ENCODE data around the gene ANKRD28.
A peak's percentile ranks its signal among the peaks of the same experiment; 100 is the strongest.
"Not testable (repeated sequence)": the region's sequence is repeated elsewhere in the genome, so short reads cannot be mapped to it uniquely, and the experiment has no call there.

The ANKRD28 gene

GRCh38 chr3:15744176-15744575 is 53.6 kb downstream of the ANKRD28 start:
- Histone ChIP-seq H3K27me3 (ENCODE audit: insufficient read depth, low read length, poor library complexity) (no peaks in the 10 kb centered on the region), H2BK5ac (ENCODE audit: low read length) (no peak overlapping the region), H3K4me1 (ENCODE audit: control insufficient read depth, low read depth, low read length) (no peaks in the 10 kb centered on the region), H3K23ac (ENCODE audit: low read length) (no peak overlapping the region), H3K18ac (ENCODE audit: low read length) (no peak overlapping the region), H3K56ac (ENCODE audit: low read length) (no peak overlapping the region), H3K36me3 (ENCODE audit: control insufficient read depth, insufficient read depth, low read length) (no peaks in the 10 kb centered on the region), H2AK5ac (ENCODE audit: low read length) (no peak overlapping the region), H3K4me2 (ENCODE audit: low read length) (no peak overlapping the region), H3K4me3 (ENCODE audit: low read length) (no peak overlapping the region), H3K4ac (ENCODE audit: low read depth, low read length) (no peak overlapping the region), H3K79me1 (ENCODE audit: low read length) (no peaks in the 10 kb centered on the region), H3K79me2 (ENCODE audit: control insufficient read depth, insufficient read depth, low read length) (no peaks in the 10 kb centered on the region), H3K27ac (ENCODE audit: low read depth, low read length) (no peak overlapping the region), H4K8ac (ENCODE audit: low read depth, low read length) (no peak overlapping the region), H4K5ac (ENCODE audit: low read length) (no peak overlapping the region), H2BK15ac (replicated peaks; ENCODE audit: low read depth) (no peak overlapping the region), H3K9ac (ENCODE audit: low read length) (no peak overlapping the region), H2BK120ac (ENCODE audit: low read depth, low read length) (no peak overlapping the region)
- no peak for DNase-seq
- WGBS (ENCODE audit: extremely low coverage, insufficient coverage, low lambda C conversion rate), result no CpG with 5 or more reads among the region's 6 CpGs

- Histone ChIP-seq H3K27me3 (ENCODE audit: insufficient read depth, low read length, poor library complexity) (no peaks in the 10 kb centered on the region), H3K9ac (ENCODE audit: low read length) (no peak overlapping the region), H3K56ac (ENCODE audit: low read length) (no peak overlapping the region), H2AK5ac (ENCODE audit: low read length) (no peak overlapping the region), H3K79me1 (ENCODE audit: low read length) (no peaks in the 10 kb centered on the region), H3K36me3 (ENCODE audit: control insufficient read depth, insufficient read depth, low read length) (no peaks in the 10 kb centered on the region), H2BK15ac (replicated peaks; ENCODE audit: low read depth) (no peak overlapping the region), H2BK5ac (ENCODE audit: low read length) (no peak overlapping the region), H3K79me2 (ENCODE audit: control insufficient read depth, insufficient read depth, low read length) (no peaks in the 10 kb centered on the region), H4K5ac (ENCODE audit: low read length) (no peak overlapping the region), H4K8ac (ENCODE audit: low read depth, low read length) (no peak overlapping the region), H3K23ac (ENCODE audit: low read length) (no peak overlapping the region), H2BK120ac (ENCODE audit: low read depth, low read length) (no peak overlapping the region), H3K4me1 (ENCODE audit: control insufficient read depth, low read depth, low read length) (no peaks in the 10 kb centered on the region), H3K27ac (ENCODE audit: low read depth, low read length) (no peak overlapping the region), H3K4me2 (ENCODE audit: low read length) (no peak overlapping the region), H3K4me3 (ENCODE audit: low read length) (no peak overlapping the region), H3K4ac (ENCODE audit: low read depth, low read length) (no peak overlapping the region), H3K18ac (ENCODE audit: low read length) (no peak overlapping the region)
- 100% methylated on average over 2 of the region's 3 CpGs for WGBS (ENCODE audit: extremely low coverage, insufficient coverage, low lambda C conversion rate)
- DNase-seq, result no peak
These were observed 54.2 kb downstream of the ANKRD28 start for GRCh38 chr3:15743587-15744009.

GRCh38 chr3:15742236-15742635 is 55.5 kb downstream of the ANKRD28 start:
- not testable (repeated sequence) for H3K23ac ChIP-seq (ENCODE audit: low read length); H4K8ac ChIP-seq (ENCODE audit: low read depth, low read length); H2BK120ac ChIP-seq (ENCODE audit: low read depth, low read length); H3K79me1 ChIP-seq (ENCODE audit: low read length); H3K4me3 ChIP-seq (ENCODE audit: low read length); H3K79me2 ChIP-seq (ENCODE audit: control insufficient read depth, insufficient read depth, low read length); DNase-seq; H2BK5ac ChIP-seq (ENCODE audit: low read length); H3K36me3 ChIP-seq (ENCODE audit: control insufficient read depth, insufficient read depth, low read length); H3K18ac ChIP-seq (ENCODE audit: low read length); H2AK5ac ChIP-seq (ENCODE audit: low read length); H3K9ac ChIP-seq (ENCODE audit: low read length); H3K56ac ChIP-seq (ENCODE audit: low read length); H3K4ac ChIP-seq (ENCODE audit: low read depth, low read length); H3K27me3 ChIP-seq (ENCODE audit: insufficient read depth, low read length, poor library complexity); H2BK15ac ChIP-seq (replicated peaks; ENCODE audit: low read depth); H4K5ac ChIP-seq (ENCODE audit: low read length); H3K4me2 ChIP-seq (ENCODE audit: low read length); H3K27ac ChIP-seq (ENCODE audit: low read depth, low read length); H3K4me1 ChIP-seq (ENCODE audit: control insufficient read depth, low read depth, low read length)
- no CpG with 5 or more reads among the region's 26 CpGs for WGBS (ENCODE audit: extremely low coverage, insufficient coverage, low lambda C conversion rate)

GRCh38 chr3:15738616-15739005 is 59.2 kb downstream of the ANKRD28 start:
- H3K18ac ChIP-seq (ENCODE audit: low read length); H3K27me3 ChIP-seq (ENCODE audit: insufficient read depth, low read length, poor library complexity); H3K56ac ChIP-seq (ENCODE audit: low read length); H2BK120ac ChIP-seq (ENCODE audit: low read depth, low read length); H4K8ac ChIP-seq (ENCODE audit: low read depth, low read length); H3K4ac ChIP-seq (ENCODE audit: low read depth, low read length); H2AK5ac ChIP-seq (ENCODE audit: low read length); H3K27ac ChIP-seq (ENCODE audit: low read depth, low read length); H3K4me3 ChIP-seq (ENCODE audit: low read length); H2BK15ac ChIP-seq (replicated peaks; ENCODE audit: low read depth); H3K4me2 ChIP-seq (ENCODE audit: low read length); H3K4me1 ChIP-seq (ENCODE audit: control insufficient read depth, low read depth, low read length); H4K5ac ChIP-seq (ENCODE audit: low read length); H2BK5ac ChIP-seq (ENCODE audit: low read length); H3K23ac ChIP-seq (ENCODE audit: low read length); H3K9ac ChIP-seq (ENCODE audit: low read length); H3K79me2 ChIP-seq (ENCODE audit: control insufficient read depth, insufficient read depth, low read length); H3K36me3 ChIP-seq (ENCODE audit: control insufficient read depth, insufficient read depth, low read length); H3K79me1 ChIP-seq (ENCODE audit: low read length): not testable (repeated sequence)
- peak; percentile 31 for DNase-seq
- WGBS (ENCODE audit: extremely low coverage, insufficient coverage, low lambda C conversion rate), result no CpG with 5 or more reads among the region's 11 CpGs

- Histone ChIP-seq H2AK5ac (ENCODE audit: low read length) (no peak overlapping the region), H3K9ac (ENCODE audit: low read length) (no peak overlapping the region), H3K23ac (ENCODE audit: low read length) (no peak overlapping the region), H3K27ac (ENCODE audit: low read depth, low read length) (no peak overlapping the region), H3K79me2 (ENCODE audit: control insufficient read depth, insufficient read depth, low read length) (no peaks in the 10 kb centered on the region), H2BK5ac (ENCODE audit: low read length) (no peak overlapping the region), H3K4me3 (ENCODE audit: low read length) (no peak overlapping the region), H3K27me3 (ENCODE audit: insufficient read depth, low read length, poor library complexity) (no peaks in the 10 kb centered on the region), H4K5ac (ENCODE audit: low read length) (no peak overlapping the region), H3K4me1 (ENCODE audit: control insufficient read depth, low read depth, low read length) (no peaks in the 10 kb centered on the region), H3K4me2 (ENCODE audit: low read length) (no peak overlapping the region), H3K18ac (ENCODE audit: low read length) (no peak overlapping the region), H2BK15ac (replicated peaks; ENCODE audit: low read depth) (no peak overlapping the region), H3K56ac (ENCODE audit: low read length) (no peak overlapping the region), H2BK120ac (ENCODE audit: low read depth, low read length) (no peak overlapping the region), H3K36me3 (ENCODE audit: control insufficient read depth, insufficient read depth, low read length) (no peaks in the 10 kb centered on the region), H4K8ac (ENCODE audit: low read depth, low read length) (no peak overlapping the region), H3K4ac (ENCODE audit: low read depth, low read length) (no peak overlapping the region), H3K79me1 (ENCODE audit: low read length) (no peaks in the 10 kb centered on the region)
- WGBS (ENCODE audit: extremely low coverage, insufficient coverage, low lambda C conversion rate), result no CpG with 5 or more reads among the region's 2 CpGs
- no peak for DNase-seq
These were observed 66.8 kb downstream of the ANKRD28 start for GRCh38 chr3:15731024-15731423.

DNA sequence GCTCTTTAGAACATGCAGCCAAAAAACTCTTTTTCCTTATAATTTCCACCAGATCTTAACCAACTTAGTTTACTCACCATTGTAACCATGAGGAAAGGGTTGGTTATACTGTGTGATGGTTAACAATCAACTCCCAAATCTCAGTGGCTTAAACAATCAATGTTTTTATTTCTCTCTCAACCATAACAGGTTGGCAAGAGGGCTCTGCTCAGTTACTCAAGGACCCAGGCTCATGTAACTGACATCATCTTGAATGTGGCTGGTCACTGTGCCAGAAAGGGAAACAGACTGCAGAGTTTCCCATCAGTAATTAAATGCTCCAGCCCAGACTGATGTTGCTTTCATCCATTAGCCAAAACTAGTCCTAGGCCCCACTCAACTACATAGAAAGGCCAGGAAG is 69.0 kb downstream of the ANKRD28 start:
- no peak overlapping the region for H3K4ac ChIP-seq (ENCODE audit: low read depth, low read length)
- H3K36me3 ChIP-seq (ENCODE audit: control insufficient read depth, insufficient read depth, low read length), result no peaks in the 10 kb centered on the region

More for the DNA sequence above, 69.0 kb downstream of the ANKRD28 start:
- Histone ChIP-seq H3K18ac (ENCODE audit: low read length) (no peak overlapping the region), H3K9ac (ENCODE audit: low read length) (no peak overlapping the region), H4K5ac (ENCODE audit: low read length) (no peak overlapping the region), H2BK5ac (ENCODE audit: low read length) (no peak overlapping the region), H3K4me2 (ENCODE audit: low read length) (no peak overlapping the region), H2BK120ac (ENCODE audit: low read depth, low read length) (no peak overlapping the region), H2AK5ac (ENCODE audit: low read length) (no peak overlapping the region), H3K27ac (ENCODE audit: low read depth, low read length) (no peak overlapping the region), H3K23ac (ENCODE audit: low read length) (no peak overlapping the region), H3K4me1 (ENCODE audit: control insufficient read depth, low read depth, low read length) (no peaks in the 10 kb centered on the region), H3K4me3 (ENCODE audit: low read length) (no peak overlapping the region), H3K79me2 (ENCODE audit: control insufficient read depth, insufficient read depth, low read length) (no peaks in the 10 kb centered on the region), H3K56ac (ENCODE audit: low read length) (no peak overlapping the region), H3K27me3 (ENCODE audit: insufficient read depth, low read length, poor library complexity) (no peaks in the 10 kb centered on the region), H3K79me1 (ENCODE audit: low read length) (no peaks in the 10 kb centered on the region), H2BK15ac (replicated peaks; ENCODE audit: low read depth) (no peak overlapping the region), H4K8ac (ENCODE audit: low read depth, low read length) (no peak overlapping the region)
- DNase-seq, result no peak

All from mesendoderm (in vitro differentiated cells).